Astrocyte (in vitro differentiated cells and primary cell): ENCODE data around the gene IL1B.

ENCODE experiments used
- CTCF ChIP-seq: IDR thresholded peaks from 2 replicates; pipeline ENCODE4 v1.5.1; 2011; ENCODE audit warnings: low read depth, mild to moderate bottlenecking, inconsistent platforms, low read length, moderate library complexity; ENCODE audit not compliant: insufficient read depth
- EZH2 ChIP-seq: IDR thresholded peaks from 2 replicates; pipeline ENCODE4 v1.6.1; 2012; ENCODE audit warnings: mild to moderate bottlenecking, low read length, inconsistent platforms; ENCODE audit not compliant: insufficient read depth

DNA sequence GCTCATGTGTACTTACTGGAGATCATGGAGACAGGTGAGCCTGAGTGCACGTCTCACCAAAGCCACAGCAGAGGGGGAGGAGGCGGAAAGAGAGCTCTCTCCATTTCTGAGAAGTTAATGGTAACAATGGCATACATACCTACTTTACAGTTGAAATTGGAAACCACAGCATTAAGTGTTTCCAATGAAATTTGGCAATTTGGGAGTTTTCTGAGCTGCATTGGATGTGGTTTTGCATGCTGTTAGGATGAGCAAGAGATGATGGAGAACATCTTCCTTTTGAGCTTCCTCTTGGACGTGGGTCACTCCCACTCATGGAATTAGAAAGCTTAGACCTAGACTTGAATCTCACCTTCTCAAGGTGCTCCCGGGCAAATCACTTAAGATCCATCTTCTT is 48.9 kb upstream of the IL1B start:
- TF ChIP-seq CTCF (no peak), EZH2 (no peak)
